Tibial artery (tissue), 4 donors: ENCODE data around the gene PARVG.
"Not testable (repeated sequence)": the region's sequence is repeated elsewhere in the genome, so short reads cannot be mapped to it uniquely, and the experiment has no call there.

Source experiments
- DNase-seq, 2 donors: peaks; one replicate each; pipeline ENCODE4 v3.0.0-alpha.2; 2019
- H3K27ac ChIP-seq, 2 donors: fragments of 200-600 bp; sonication (generic) in 1 of 2; 1 replicate in 1 of 2; 2 replicates in 1 of 2; pipeline ENCODE4 v1.5.1; 2018 to 2019; ENCODE audit warnings: mild to moderate bottlenecking in 1 of 2
- H3K27me3 ChIP-seq, 2 donors: fragments of 200-600 bp; sonication (generic) in 1 of 2; one replicate each; pipeline versions ENCODE4 v1.5.1 to v1.6.0; 2016 to 2019
- H3K36me3 ChIP-seq, 3 donors: fragments of 200-600 bp; sonication (generic) in 2 of 3; one replicate each; pipeline ENCODE4 v1.5.1; 2016 to 2019; ENCODE audit warnings: mild to moderate bottlenecking in 2 of 3
- H3K4me1 ChIP-seq, 4 donors: fragments of 200-600 bp; sonication (generic) in 2 of 4; 1 replicate in 3 of 4; 2 replicates in 1 of 4; pipeline ENCODE4 v1.5.1; 2016 to 2019
- H3K4me3 ChIP-seq, 2 donors: fragments of 200-600 bp; sonication (generic) in 1 of 2; 1 replicate in 1 of 2; 2 replicates in 1 of 2; pipeline ENCODE4 v1.5.1; 2018 to 2019; ENCODE audit warnings: mild to moderate bottlenecking in 2 of 2
- H3K9me3 ChIP-seq, 3 donors: fragments of 200-600 bp; sonication (generic) in 1 of 3; one replicate each; pipeline ENCODE4 v1.5.1; 2016 to 2019
- CTCF ChIP-seq, 2 experiments: fragments of 200-600 bp in 1 of 2; fragments of 450-650 bp in 1 of 2; IDR thresholded peaks; one replicate each; pipeline ENCODE4 v1.5.1; 2017 to 2019; ENCODE audit warnings: antibody characterized with exemption in 2 of 2, mild to moderate bottlenecking in 1 of 2, moderate library complexity in 1 of 2
- intact Hi-C: fragments of 100-400 bp; cut with DNase I; formaldehyde crosslinking; loops from one replicate; pipeline ENCODE4 v1.15.0; 2023; ENCODE audit warnings: low total_unique reads

PARVG gene

GRCh38 chr22:44237290-44237689, 56.6 kb downstream of the PARVG start:
- Histone ChIP-seq H3K27ac (no peak overlapping the region), H3K36me3 (no peaks in the 10 kb centered on the region), H3K9me3 (peaks cover 0 to 11% (median 0%) of the 10 kb centered on the region in 3 donors), H3K4me3 (no peak overlapping the region), H3K4me1 (no peaks in the 10 kb centered on the region), H3K27me3 (no peaks in the 10 kb centered on the region)
- DNase-seq, result no peak
- intact Hi-C loops, result no loop called here
- TF ChIP-seq CTCF (IDR thresholded peaks at IDR 0.05), result no peak

- intact Hi-C loops, result not testable (repeated sequence)
Observed at GRCh38 chr22:44241121-44241520, 60.4 kb downstream of the PARVG start.

GRCh38 chr22:44242946-44243724, 62.4 kb downstream of the PARVG start:
- Histone ChIP-seq H3K27me3 (peaks cover 0 to 6% of the 10 kb centered on the region in 2 donors), H3K9me3 (peaks cover 0 to 4% (median 0%) of the 10 kb centered on the region in 3 donors), H3K4me3 (no peak overlapping the region), H3K4me1 (no peaks in the 10 kb centered on the region), H3K27ac (no peak overlapping the region), H3K36me3 (no peaks in the 10 kb centered on the region)
- no peak for TF ChIP-seq CTCF (IDR thresholded peaks at IDR 0.05)
- DNase-seq, result no peak
- intact Hi-C loops, result no loop called here

More at GRCh38 chr22:44241121-44241520, 60.4 kb downstream of the PARVG start:
- not testable (repeated sequence) for DNase-seq, H3K27ac ChIP-seq, H3K27me3 ChIP-seq, H3K4me1 ChIP-seq, H3K4me3 ChIP-seq, H3K36me3 ChIP-seq
- peaks cover 0 to 11% (median 0%) of the 10 kb centered on the region in 3 donors for H3K9me3 ChIP-seq

- Histone ChIP-seq H3K27ac (no peak overlapping the region), H3K4me1 (no peaks in the 10 kb centered on the region), H3K9me3 (no peaks in the 10 kb centered on the region), H3K36me3 (no peaks in the 10 kb centered on the region), H3K27me3 (peaks cover 0 to 6% of the 10 kb centered on the region in 2 donors), H3K4me3 (no peak overlapping the region)
- TF ChIP-seq CTCF (IDR thresholded peaks at IDR 0.05), result no peak
- intact Hi-C loops, result no loop called here
- no peak for DNase-seq
Observed at GRCh38 chr22:44243761-44244160, 63.0 kb downstream of the PARVG start.

GRCh38 chr22:44244265-44244822, 63.6 kb downstream of the PARVG start:
- Histone ChIP-seq H3K4me3 (no peak overlapping the region), H3K36me3 (no peaks in the 10 kb centered on the region), H3K9me3 (peaks cover 0 to 3% (median 3%) of the 10 kb centered on the region in 3 donors), H3K27ac (no peak overlapping the region), H3K27me3 (peaks cover 0 to 6% of the 10 kb centered on the region in 2 donors), H3K4me1 (no peaks in the 10 kb centered on the region)
- no peak for DNase-seq
- no peak for TF ChIP-seq CTCF (IDR thresholded peaks at IDR 0.05)
- intact Hi-C loops, result no loop called here

GRCh38 chr22:44245438-44245837, 64.7 kb downstream of the PARVG start:
- H3K27ac ChIP-seq, result no peak overlapping the region
- TF ChIP-seq CTCF (IDR thresholded peaks at IDR 0.05), result no peak
- DNase-seq, result no peak
- H3K4me1 ChIP-seq, result no peaks in the 10 kb centered on the region
- no peak overlapping the region for H3K4me3 ChIP-seq
- H3K27me3 ChIP-seq, result peaks cover 0 to 6% of the 10 kb centered on the region in 2 donors
- no peaks in the 10 kb centered on the region for H3K36me3 ChIP-seq
- peaks cover 0 to 12% (median 11%) of the 10 kb centered on the region in 3 donors for H3K9me3 ChIP-seq
- intact Hi-C loops, result no loop called here
